H1 (cell line): Measurements from ENCODE around the gene FBN2. TPM values are rescaled to one million over a fixed set of nuclear protein-coding genes. Genes with fewer than 3 reads are reported as not detected.
A peak's percentile ranks its signal among the peaks of the same experiment; 100 is the strongest.

Source experiments
- ASH2L ChIP-seq: fragments of 200-600, 300-600 bp; sonication (generic); IDR thresholded peaks from one replicate; pipeline ENCODE4 v1.7.1; 2017; ENCODE audit warnings: low read length
- BRCA1 ChIP-seq: IDR thresholded peaks from 2 replicates; pipeline ENCODE4 v1.6.1; 2012; ENCODE audit warnings: low read depth, low read length, improper control_type of control experiment
- CEBPB ChIP-seq: IDR thresholded peaks from 2 replicates; pipeline ENCODE4 v1.6.1; 2012; ENCODE audit warnings: low read depth, low read length
- CHD2 ChIP-seq: IDR thresholded peaks from 2 replicates; pipeline ENCODE4 v1.6.1; 2012; ENCODE audit warnings: low read length, improper control_type of control experiment
- CTBP2 ChIP-seq: IDR thresholded peaks from 2 replicates; pipeline ENCODE4 v1.7.0; 2011; ENCODE audit warnings: borderline replicate concordance, mild to moderate bottlenecking, moderate library complexity, mixed read lengths, low read length; ENCODE audit not compliant: insufficient read depth, insufficient read length
- GTF2F1 ChIP-seq: IDR thresholded peaks from 2 replicates; pipeline ENCODE4 v1.6.1; 2012; ENCODE audit warnings: low read depth, low read length, improper control_type of control experiment, borderline replicate concordance
- NRF1 ChIP-seq: IDR thresholded peaks from 2 replicates; pipeline ENCODE4 v1.6.1; 2011; ENCODE audit warnings: mild to moderate bottlenecking, low read depth, low read length, improper control_type of control experiment
- PHF8 ChIP-seq: fragments of 200-600 bp; sonication (generic); conservative IDR thresholded peaks from 2 replicates; pipeline ENCODE4 v1.7.1; 2012; ENCODE audit warnings: low read depth, mild to moderate bottlenecking, inconsistent platforms, low read length, moderate library complexity
- RBBP5 ChIP-seq: IDR thresholded peaks from 2 replicates; pipeline ENCODE4 v1.7.1; 2012; ENCODE audit warnings: low read depth, mild to moderate bottlenecking, inconsistent platforms, low read length, moderate library complexity, borderline replicate concordance
- SAP30 ChIP-seq: fragments of 300-600 bp; sonication (generic); IDR thresholded peaks from 2 replicates; pipeline ENCODE4 v1.7.1; 2012; ENCODE audit warnings: low read length, moderate library complexity, mild to moderate bottlenecking, inconsistent platforms; ENCODE audit not compliant: insufficient read depth, insufficient replicate concordance
- TAF1 ChIP-seq: IDR thresholded peaks from 2 replicates; pipeline ENCODE4 v1.6.1; 2011; ENCODE audit warnings: mild to moderate bottlenecking, low read depth, low read length
- TEAD4 ChIP-seq: IDR thresholded peaks from 2 replicates; pipeline ENCODE4 v1.6.1; 2012; ENCODE audit warnings: low read depth, low read length, inconsistent platforms, mixed read lengths
- polyA plus RNA-seq, 7 experiments: library from polyadenylated mRNA; depleted of rRNA in 3 of 7; stranded (reverse) in 5 of 7; unstranded in 2 of 7; fragments of >200 nt in 5 of 7; fragments of 200-250 nt in 2 of 7; gene quantifications; 1 replicate in 5 of 7; 2 replicates in 1 of 7; 4 replicates in 1 of 7; pipeline versions ENCODE4 v1.2.1 to v1.2.3, GENCODE V29; 2011 to 2013; ENCODE audit warnings: missing spikeins in 2 of 7, mixed read lengths in 2 of 7
- total RNA-seq: library from RNA; stranded (reverse); fragmentation: NEBNext Ultra II Directional; extraction: Animal tissue kit (Norgen Biotek cat#: 25700); gene quantifications from 2 replicates; pipeline ENCODE4 v1.2.1, GENCODE V29; 2021
- TF ChIP-seq, protein P1 (sequence below): IDR thresholded peaks from 2 replicates; pipeline ENCODE4 v1.6.1; 2011; ENCODE audit warnings: low read length, improper control_type of control experiment

The FBN2 gene
- total and polyA plus RNA-seq, 2 of the 8 experiments (the other 6 are each of a cell fraction or from before 2014, with no cell fraction given), result 14.1 to 16.3 TPM

- TF ChIP-seq TAF1 (0 out of 2 replicates have a peak, but pooled peaks have one; percentile 27), GTF2F1 (no peak), PHF8 (no peak; the same call in 1 of the 2 replicates), RBBP5 (0 out of 2 replicates have a peak, but pooled peaks have one; percentile 37), CHD2 (peak; percentile 55; the same call in 1 of the 2 replicates), TEAD4 (no peak), SAP30 (no peak), CTBP2 (no peak), ASH2L (peak; percentile 66), NRF1 (no peak), CEBPB (peak; percentile 59), BRCA1 (no peak; the same call in 1 of the 2 replicates)
- TF ChIP-seq, protein P1, sequence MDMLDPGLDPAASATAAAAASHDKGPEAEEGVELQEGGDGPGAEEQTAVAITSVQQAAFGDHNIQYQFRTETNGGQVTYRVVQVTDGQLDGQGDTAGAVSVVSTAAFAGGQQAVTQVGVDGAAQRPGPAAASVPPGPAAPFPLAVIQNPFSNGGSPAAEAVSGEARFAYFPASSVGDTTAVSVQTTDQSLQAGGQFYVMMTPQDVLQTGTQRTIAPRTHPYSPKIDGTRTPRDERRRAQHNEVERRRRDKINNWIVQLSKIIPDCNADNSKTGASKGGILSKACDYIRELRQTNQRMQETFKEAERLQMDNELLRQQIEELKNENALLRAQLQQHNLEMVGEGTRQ, result no peak
- TF ChIP-seq, all 59 proteins: peak for 9
Measured at GRCh38 chr5:128537221-128537999, 635 bp downstream of the FBN2 start (continued).
